HG03469 (cell line): ENCODE measurements around the gene CGB5.
"Not testable (repeated sequence)": the region's sequence is repeated elsewhere in the genome, so short reads cannot be mapped to it uniquely, and the experiment has no call there.

Experiments
- ATAC-seq: cut with Tn5 transposase; IDR thresholded peaks from one replicate; pipeline ENCODE4 v1.9.1; 2021; ENCODE audit warnings: mild to moderate bottlenecking, moderate library complexity, moderate number of reproducible peaks; ENCODE audit not compliant: unreplicated experiment

Gene CGB5

GRCh38 chr19:49043548-49043947, at the start of gene CGB5:
TSS of gene CGB5 (plus strand) at chr19:49043848. CDS start at chr19:49044210, 362 bp downstream.
- ATAC-seq: not testable (repeated sequence)

- no peak for ATAC-seq
These were observed 49.6 kb upstream of the CGB5 start for GRCh38 chr19:48994035-48994386.

GRCh38 chr19:48997972-48998371, 45.7 kb upstream of the CGB5 start:
- no peak for ATAC-seq

- ATAC-seq: no peak
These were observed 43.9 kb upstream of the CGB5 start for GRCh38 chr19:48999481-49000325.

- no peak for ATAC-seq
These were observed 39.5 kb upstream of the CGB5 start for GRCh38 chr19:49004133-49004532.

GRCh38 chr19:49004964-49005614, 38.6 kb upstream of the CGB5 start:
- no peak for ATAC-seq

- no peak for ATAC-seq
These were observed 36.7 kb upstream of the CGB5 start for GRCh38 chr19:49006905-49007304.

- ATAC-seq: no peak
These were observed 33.8 kb upstream of the CGB5 start for GRCh38 chr19:49009828-49010227.

- no peak for ATAC-seq
These were observed 33.2 kb upstream of the CGB5 start for GRCh38 chr19:49010453-49010852.

GRCh38 chr19:49011194-49011593, 32.5 kb upstream of the CGB5 start:
- ATAC-seq: no peak

- no peak for ATAC-seq
These were observed 29.4 kb upstream of the CGB5 start for GRCh38 chr19:49014123-49014869.

- no peak for ATAC-seq
These were observed 28.8 kb upstream of the CGB5 start for GRCh38 chr19:49014870-49015255.

- ATAC-seq: no peak
These were observed 27.4 kb upstream of the CGB5 start for GRCh38 chr19:49016067-49016839.

- ATAC-seq: no peak
These were observed 26.5 kb upstream of the CGB5 start, which contains the start of gene LHB for GRCh38 chr19:49017041-49017665. TSS of gene LHB (minus strand) at chr19:49017091. CDS start at chr19:49017081, 10 bp downstream.

- no peak for ATAC-seq
These were observed 25.8 kb upstream of the CGB5 start for GRCh38 chr19:49017666-49018351.

- ATAC-seq: not testable (repeated sequence)
These were observed 25.0 kb upstream of the CGB5 start for GRCh38 chr19:49018388-49019241.

- ATAC-seq: no peak
These were observed 24.3 kb upstream of the CGB5 start for GRCh38 chr19:49019242-49019932.

GRCh38 chr19:49020342-49020741, 23.3 kb upstream of the CGB5 start:
- no peak for ATAC-seq
